Common myeloid progenitor, CD34-positive (primary cell): ENCODE data around the gene TBC1D3B.
"Not testable (repeated sequence)": the region's sequence is repeated elsewhere in the genome, so short reads cannot be mapped to it uniquely, and the experiment has no call there.

Experiments
- CTCF ChIA-PET: fragments of 350-600 bp; sonication (Branson Sonifier 250); formaldehyde crosslinking; loops from one replicate; lab custom pipeline; 2021; ENCODE audit warnings: antibody characterized with exemption; lab: Charles Lee
- POLR2A ChIA-PET: fragments of 350-600 bp; sonication (Branson Sonifier 250); formaldehyde crosslinking; loops from one replicate; lab custom pipeline; 2021; ENCODE audit warnings: antibody characterized with exemption; lab: Charles Lee
- DNase-seq, 3 donors: peaks; one replicate each; pipeline versions ENCODE4 v3.0.0 to v3.0.0-alpha.2; 2013
- H3K27ac ChIP-seq, 2 experiments: 1 replicate in 1 of 2; 2 replicates in 1 of 2; pipeline ENCODE4 v1.7.0; 2013; ENCODE audit warnings: inconsistent platforms in 2 of 2, low read length in 2 of 2, mild to moderate bottlenecking in 2 of 2, low read depth in 1 of 2, moderate library complexity in 1 of 2; ENCODE audit not compliant: severe bottlenecking in 2 of 2, insufficient read depth in 1 of 2, poor library complexity in 1 of 2
- H3K27me3 ChIP-seq, 5 experiments: replicated peaks in 2 of 5; 1 replicate in 3 of 5; 2 replicates in 2 of 5; pipeline versions ENCODE4 v1.6.1 to v1.7.0; 2013; ENCODE audit warnings: low read length in 4 of 5, mild to moderate bottlenecking in 2 of 5, moderate library complexity in 2 of 5, inconsistent platforms in 1 of 5; ENCODE audit not compliant: insufficient read depth in 5 of 5, control insufficient read depth in 4 of 5
- H3K36me3 ChIP-seq, 4 experiments: 1 replicate in 2 of 4; 2 replicates in 2 of 4; pipeline versions ENCODE4 v1.6.1 to v1.7.0; 2013; ENCODE audit warnings: low read length in 3 of 4, control low read depth in 1 of 4, mild to moderate bottlenecking in 1 of 4; ENCODE audit not compliant: control insufficient read depth in 4 of 4, insufficient read depth in 4 of 4
- H3K4me1 ChIP-seq, 4 experiments: 1 replicate in 3 of 4; 2 replicates in 1 of 4; pipeline versions ENCODE4 v1.6.1 to v1.7.1; 2013; ENCODE audit warnings: low read length in 3 of 4, mild to moderate bottlenecking in 3 of 4, control low read depth in 1 of 4, inconsistent platforms in 1 of 4, moderate library complexity in 1 of 4; ENCODE audit not compliant: control insufficient read depth in 4 of 4, insufficient read depth in 4 of 4; ENCODE audit errors: control extremely low read depth in 1 of 4
- H3K4me3 ChIP-seq, 7 experiments: 1 replicate in 4 of 7; 2 replicates in 3 of 7; pipeline versions ENCODE4 v1.5.1 to v1.7.0; 2013; ENCODE audit warnings: mild to moderate bottlenecking in 7 of 7, low read length in 6 of 7, moderate library complexity in 6 of 7, inconsistent platforms in 2 of 7, low read depth in 2 of 7, control low read depth in 1 of 7; ENCODE audit not compliant: insufficient read depth in 4 of 7, control insufficient read depth in 1 of 7; ENCODE audit errors: extremely low read depth in 1 of 7
- H3K9me3 ChIP-seq, 5 experiments: 1 replicate in 4 of 5; 2 replicates in 1 of 5; pipeline versions ENCODE4 v1.6.1 to v1.7.1; 2013; ENCODE audit warnings: low read length in 4 of 5, mild to moderate bottlenecking in 2 of 5, inconsistent platforms in 1 of 5, low read depth in 1 of 5, moderate library complexity in 1 of 5; ENCODE audit not compliant: control insufficient read depth in 4 of 5, insufficient read depth in 2 of 5; ENCODE audit errors: control extremely low read depth in 1 of 5
- WGBS: methylation state at CpG from one replicate; pipeline ENCODE4 v1.1.5; 2013; ENCODE audit not compliant: insufficient coverage; 5-methylcytosine and 5-hydroxymethylcytosine counted together

Gene TBC1D3B

DNA sequence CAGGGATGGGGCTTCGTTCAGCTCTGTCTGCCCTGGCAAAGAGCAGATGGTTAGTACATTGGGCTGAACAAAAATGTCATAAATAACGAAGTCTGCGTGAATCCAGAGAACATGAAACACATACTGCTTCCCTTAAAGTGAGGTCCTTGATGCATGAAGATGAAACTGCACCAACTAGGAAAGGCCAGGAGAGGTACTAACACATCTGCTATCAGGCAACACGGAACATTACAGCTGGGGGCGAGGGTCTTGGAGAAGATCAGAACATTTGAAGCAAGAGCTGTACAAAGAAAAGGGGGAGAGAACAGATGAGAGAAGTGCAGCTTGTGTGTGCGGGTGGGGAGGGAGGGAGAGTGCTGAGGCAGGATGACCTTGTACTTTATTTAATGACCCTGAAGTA, 30.9 kb upstream of the TBC1D3B start:
- DNase-seq, CTCF ChIA-PET, H3K4me3 ChIP-seq, H3K36me3 ChIP-seq, POLR2A ChIA-PET, H3K27ac ChIP-seq, H3K9me3 ChIP-seq, H3K27me3 ChIP-seq: not testable (repeated sequence)
- peaks cover 22 to 51% (median 27%) of the 10 kb centered on the region in 4 experiments for H3K4me1 ChIP-seq
- 82% methylated on average over 6 of the region's 6 CpGs for WGBS

DNA sequence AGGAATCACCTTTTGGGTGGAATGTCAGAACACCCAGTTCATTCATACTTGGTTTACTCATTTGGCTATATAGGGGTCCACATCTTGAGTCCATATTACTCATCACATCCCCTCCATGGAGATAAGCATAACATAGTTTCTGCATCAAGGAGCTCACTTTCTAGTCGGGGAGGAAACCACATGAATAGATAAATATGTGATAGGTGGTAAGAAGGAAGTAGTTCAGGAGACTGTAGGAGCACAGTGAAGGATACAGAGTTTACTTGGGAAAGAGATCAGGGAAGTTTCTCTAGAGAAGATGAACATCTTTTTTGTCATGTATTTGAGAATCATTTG, 30.0 kb upstream of the TBC1D3B start:
- WGBS: 25% methylated on average over 1 of the region's 1 CpG
- peak in 1 of 3 donors; percentile 55 for DNase-seq
- H3K27ac ChIP-seq, H3K27me3 ChIP-seq, POLR2A ChIA-PET, H3K36me3 ChIP-seq, CTCF ChIA-PET, H3K4me3 ChIP-seq, H3K9me3 ChIP-seq: not testable (repeated sequence)
- H3K4me1 ChIP-seq: peaks cover 21 to 54% (median 34%) of the 10 kb centered on the region in 4 experiments

DNA sequence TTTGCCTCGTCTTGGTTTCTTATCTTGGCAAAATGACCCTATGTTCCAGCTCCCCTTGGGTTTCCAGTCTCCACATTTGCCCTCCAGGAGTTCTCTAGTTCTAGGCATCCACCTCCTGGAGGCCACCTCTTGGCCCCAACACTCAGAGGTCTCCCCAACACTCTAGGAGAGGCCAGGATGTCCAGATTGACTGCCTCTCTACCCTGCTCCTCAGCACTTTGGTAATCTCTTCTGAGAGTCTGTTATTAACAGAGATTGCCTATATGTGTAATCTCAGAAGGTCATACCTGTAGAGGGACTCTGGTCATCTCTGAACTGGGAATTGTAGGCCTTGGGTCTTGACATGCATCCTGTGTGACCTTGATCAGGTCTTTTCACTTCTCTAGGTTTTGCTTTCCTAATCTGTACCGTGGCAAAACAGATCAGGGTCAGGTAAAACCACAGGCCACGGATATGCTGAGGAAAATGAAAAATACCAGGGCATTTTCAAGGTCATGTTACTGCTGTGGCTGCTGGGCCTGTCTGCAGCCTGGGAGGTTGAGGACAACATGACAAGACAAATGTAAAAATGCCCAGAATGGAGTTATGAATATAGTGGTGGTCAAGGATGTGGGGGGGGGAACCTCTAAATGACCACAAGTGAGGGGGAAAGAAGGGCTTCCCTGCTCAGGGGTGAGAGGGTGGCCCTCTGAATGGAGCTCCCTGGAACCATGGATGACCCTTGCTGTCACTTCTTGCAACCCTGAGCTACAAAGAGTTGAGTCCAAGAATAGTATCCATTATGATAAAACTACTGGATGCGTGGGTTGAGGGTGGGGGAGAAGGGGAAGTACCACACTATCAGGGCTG, 29.4 kb upstream of the TBC1D3B start:
- DNase-seq: no peak
- no peak overlapping the region for H3K4me3 ChIP-seq
- H3K36me3 ChIP-seq: no peaks in the 10 kb centered on the region
- whole genome bisulfite sequencing: 90% methylated on average over 3 of the region's 4 CpGs
- H3K9me3 ChIP-seq: no peaks in the 10 kb centered on the region
- H3K27ac ChIP-seq: no peak overlapping the region
- peaks cover 19 to 56% (median 33%) of the 10 kb centered on the region in 4 experiments for H3K4me1 ChIP-seq
- ChIA-PET POLR2A (interaction anchor here (0.6 kb wide), 1 partner anchor 77 kb away, joined by 3 read pairs; no protein-coding TSS in a partner anchor), CTCF (no interaction called here)
- H3K27me3 ChIP-seq: no peaks in the 10 kb centered on the region

DNA sequence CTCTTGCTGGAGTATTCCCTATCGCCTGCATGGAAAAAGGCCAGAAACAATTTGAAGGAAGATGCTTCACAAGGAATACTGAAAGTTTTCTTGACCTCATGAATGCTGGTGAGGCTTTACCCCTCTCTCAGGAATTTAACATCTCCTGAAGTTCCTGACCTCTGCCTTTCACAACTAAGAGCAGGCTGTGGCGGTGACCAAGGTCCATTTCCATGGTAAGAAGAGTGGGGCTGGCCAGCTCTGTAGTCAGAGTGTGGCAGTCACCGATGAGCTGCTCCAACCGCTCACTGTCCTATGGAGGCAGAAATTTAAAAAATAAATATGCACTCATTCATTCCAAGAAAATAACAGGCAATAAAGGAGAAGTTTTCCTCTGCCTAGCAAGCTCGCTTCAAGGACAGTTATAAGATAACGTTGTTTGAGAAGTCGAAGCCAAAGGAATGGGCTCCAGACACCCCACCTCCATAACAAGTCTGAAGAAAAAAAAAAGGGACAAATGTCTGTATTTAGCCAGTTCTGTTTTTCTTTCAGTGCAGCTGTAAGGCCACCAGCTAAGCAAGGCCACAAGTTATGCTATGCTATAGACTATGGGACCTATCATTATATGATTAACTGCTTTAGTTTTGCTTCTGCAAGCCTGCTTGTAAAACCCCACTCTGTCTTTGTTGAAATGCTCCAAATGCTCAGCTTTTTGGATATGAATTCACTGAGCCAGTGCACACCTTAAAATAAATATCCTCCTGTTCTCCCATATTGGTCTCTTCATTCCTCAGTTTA, 28.5 kb upstream of the TBC1D3B start:
- Histone ChIP-seq H3K27me3 (no peaks in the 10 kb centered on the region), H3K36me3 (no peaks in the 10 kb centered on the region), H3K9me3 (no peaks in the 10 kb centered on the region), H3K4me1 (peaks cover 13 to 48% (median 25%) of the 10 kb centered on the region in 4 experiments), H3K27ac (no peak overlapping the region), H3K4me3 (no peak overlapping the region)
- POLR2A ChIA-PET: interaction anchor here (0.6 kb wide), 1 partner anchor 77 kb away, joined by 3 read pairs; no protein-coding TSS in a partner anchor
- CTCF ChIA-PET: no interaction called here
- peak in 1 of 3 donors; percentile 24 for DNase-seq
- 96% methylated on average over 6 of the region's 7 CpGs for WGBS

DNA sequence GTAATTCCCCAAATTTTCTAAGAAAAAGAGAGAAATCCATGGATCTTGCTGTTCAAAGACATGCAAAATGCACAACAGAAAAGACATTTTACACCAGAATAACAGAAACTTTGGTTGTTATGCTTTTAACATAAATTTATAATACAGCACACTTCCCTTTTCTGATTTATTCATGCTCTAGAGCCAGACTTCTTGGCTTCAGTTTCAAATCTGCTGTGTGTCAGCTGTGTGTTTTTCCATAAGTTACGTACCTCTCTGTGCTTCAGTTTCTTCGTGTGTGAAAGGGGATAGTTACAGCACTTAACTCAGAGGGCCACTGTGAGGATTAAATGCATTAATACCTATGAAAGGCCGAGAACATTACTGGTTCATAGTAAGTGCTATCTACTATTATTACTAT, 26.9 kb upstream of the TBC1D3B start:
- Histone ChIP-seq H3K4me3 (no peak overlapping the region), H3K36me3 (no peaks in the 10 kb centered on the region), H3K27me3 (no peaks in the 10 kb centered on the region), H3K27ac (no peak overlapping the region), H3K4me1 (peaks cover 12 to 58% (median 37%) of the 10 kb centered on the region in 4 experiments), H3K9me3 (no peaks in the 10 kb centered on the region)
- peak in 1 of 3 donors; percentile 21 for DNase-seq
- ChIA-PET CTCF (no interaction called here), POLR2A (no interaction called here)
- WGBS: no CpG with 5 or more reads among the region's 3 CpGs

DNA sequence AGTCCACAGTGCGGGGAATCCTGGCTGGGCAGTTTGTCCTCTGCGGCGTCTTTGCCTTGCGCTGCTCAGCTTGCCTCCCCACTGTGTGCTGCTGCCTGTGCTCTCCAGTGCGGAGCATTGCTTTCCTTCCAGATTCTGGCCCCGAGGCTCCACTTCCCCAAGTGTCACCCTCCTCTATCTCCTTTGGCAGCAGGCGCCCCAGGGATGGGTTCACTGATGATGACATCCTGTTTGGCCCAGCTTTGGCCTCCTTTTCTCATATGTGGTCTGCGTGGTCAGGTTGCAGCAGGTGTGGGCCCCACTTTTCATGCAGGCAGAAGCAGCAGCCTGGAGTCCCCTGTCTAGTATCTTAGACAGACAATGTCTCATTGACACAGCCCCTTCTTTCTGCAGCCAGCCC, 25.1 kb upstream of the TBC1D3B start:
- H3K36me3 ChIP-seq, H3K27me3 ChIP-seq, H3K4me3 ChIP-seq, CTCF ChIA-PET, POLR2A ChIA-PET, H3K9me3 ChIP-seq, H3K27ac ChIP-seq: not testable (repeated sequence)
- peak in 2 of 3 donors; percentile 59 to 86 for DNase-seq
- peaks cover 20 to 72% (median 47%) of the 10 kb centered on the region in 4 experiments for H3K4me1 ChIP-seq
- 75% methylated on average over 8 of the region's 8 CpGs for WGBS

DNA sequence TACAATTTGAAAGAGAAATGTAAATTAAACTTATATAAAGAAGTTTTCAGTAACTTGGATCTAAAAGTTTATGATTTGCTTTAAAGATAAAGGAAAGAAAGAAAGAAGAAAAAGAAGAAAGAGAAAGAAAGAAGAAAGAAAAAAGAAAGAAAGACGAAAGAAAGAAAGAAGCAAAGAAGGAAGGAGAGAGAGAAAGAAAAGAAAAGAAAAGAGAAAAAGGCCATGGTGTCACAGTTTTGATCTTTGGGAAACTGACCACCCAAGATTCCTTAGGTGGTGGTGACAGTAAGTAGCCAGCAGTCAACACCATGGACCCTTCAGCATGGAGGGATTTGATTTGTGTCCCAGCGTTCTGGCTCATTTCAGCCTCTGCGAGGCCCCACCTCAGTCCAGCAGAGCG, 24.7 kb upstream of the TBC1D3B start:
- POLR2A ChIA-PET, H3K27me3 ChIP-seq, H3K9me3 ChIP-seq, CTCF ChIA-PET, H3K4me3 ChIP-seq, H3K36me3 ChIP-seq, H3K27ac ChIP-seq, DNase-seq: not testable (repeated sequence)
- WGBS: 100% methylated on average over 2 of the region's 4 CpGs
- H3K4me1 ChIP-seq: peaks cover 23 to 76% (median 51%) of the 10 kb centered on the region in 4 experiments
